Gastrocnemius medialis (tissue), 4 donors: Measurements from ENCODE around the gene LTV1. TPM values are rescaled to one million over a fixed set of nuclear protein-coding genes. Genes with fewer than 3 reads are reported as not detected.

Experiments
- ATAC-seq, 2 donors: fragments of 150-250 bp; one replicate each; pipeline ENCODE4 v1.9.1; 2016
- DNase-seq, 2 donors: peaks; one replicate each; pipeline ENCODE4 v3.0.0-alpha.2; 2019
- H3K27ac ChIP-seq, 4 donors: fragments of 200-600 bp; sonication (generic); 1 replicate in 1 of 4; 2 replicates in 3 of 4; pipeline ENCODE4 v1.5.1; 2016 to 2018; ENCODE audit warnings: mild to moderate bottlenecking in 2 of 4, moderate library complexity in 1 of 4
- H3K27me3 ChIP-seq, 3 donors: fragments of 200-600 bp; sonication (generic) in 2 of 3; 1 replicate in 1 of 3; 2 replicates in 2 of 3; pipeline versions ENCODE4 v1.5.1 to v1.6.0; 2016 to 2019; ENCODE audit warnings: mild to moderate bottlenecking in 1 of 3, moderate library complexity in 1 of 3
- H3K36me3 ChIP-seq, 2 donors: fragments of 200-600 bp; sonication (generic) in 1 of 2; one replicate each; pipeline ENCODE4 v1.5.1; 2017 to 2018
- H3K4me1 ChIP-seq, 2 donors: fragments of 200-600 bp; sonication (generic) in 1 of 2; one replicate each; pipeline ENCODE4 v1.5.1; 2016 to 2017; ENCODE audit warnings: mild to moderate bottlenecking in 2 of 2
- H3K4me3 ChIP-seq, 4 donors: fragments of 200-600 bp; sonication (generic) in 3 of 4; 1 replicate in 1 of 4; 2 replicates in 3 of 4; pipeline ENCODE4 v1.5.1; 2016 to 2019; ENCODE audit warnings: mild to moderate bottlenecking in 2 of 4
- H3K9me3 ChIP-seq, 3 donors: fragments of 200-600 bp; sonication (generic) in 2 of 3; 1 replicate in 1 of 3; 2 replicates in 2 of 3; pipeline ENCODE4 v1.5.1; 2016 to 2019
- CTCF ChIP-seq, 5 experiments: fragments of 450-650 bp in 3 of 5; fragments of 200-600 bp in 2 of 5; sonication (generic) in 2 of 5; IDR thresholded peaks in 4 of 5; conservative IDR thresholded peaks in 1 of 5; 1 replicate in 4 of 5; 2 replicates in 1 of 5; pipeline ENCODE4 v1.5.1; 2016 to 2019; ENCODE audit warnings: antibody characterized with exemption in 5 of 5, mild to moderate bottlenecking in 3 of 5, moderate library complexity in 3 of 5
- POLR2A ChIP-seq, 2 donors: fragments of 450-650 bp; IDR thresholded peaks; one replicate each; pipeline ENCODE4 v1.6.1; 2017; ENCODE audit warnings: antibody characterized with exemption in 2 of 2, mild to moderate bottlenecking in 2 of 2, moderate library complexity in 2 of 2
- in situ Hi-C, 4 donors: fragments of 200-750 bp; cut with MboI; loops; one replicate each; pipeline versions ENCODE4 v1.15.0 to v1.8.0; 2017; ENCODE audit warnings: low sequenced_read_pairs in 4 of 4
- intact Hi-C: fragments of 100-400 bp; cut with DNase I; formaldehyde crosslinking; loops from one replicate; pipeline ENCODE4 v1.15.1; 2023; ENCODE audit warnings: low total_unique reads
- total RNA-seq, 4 donors: library from RNA; depleted of rRNA; stranded (reverse); fragments of >200 nt; gene quantifications; one replicate each; pipeline versions ENCODE4 v1.1.0 to v1.2.3, GENCODE V29; 2016

Gene LTV1
- total RNA-seq, 4 donors from 2014 or later: 13.0 to 25.6 (median 18.5) TPM

DNA sequence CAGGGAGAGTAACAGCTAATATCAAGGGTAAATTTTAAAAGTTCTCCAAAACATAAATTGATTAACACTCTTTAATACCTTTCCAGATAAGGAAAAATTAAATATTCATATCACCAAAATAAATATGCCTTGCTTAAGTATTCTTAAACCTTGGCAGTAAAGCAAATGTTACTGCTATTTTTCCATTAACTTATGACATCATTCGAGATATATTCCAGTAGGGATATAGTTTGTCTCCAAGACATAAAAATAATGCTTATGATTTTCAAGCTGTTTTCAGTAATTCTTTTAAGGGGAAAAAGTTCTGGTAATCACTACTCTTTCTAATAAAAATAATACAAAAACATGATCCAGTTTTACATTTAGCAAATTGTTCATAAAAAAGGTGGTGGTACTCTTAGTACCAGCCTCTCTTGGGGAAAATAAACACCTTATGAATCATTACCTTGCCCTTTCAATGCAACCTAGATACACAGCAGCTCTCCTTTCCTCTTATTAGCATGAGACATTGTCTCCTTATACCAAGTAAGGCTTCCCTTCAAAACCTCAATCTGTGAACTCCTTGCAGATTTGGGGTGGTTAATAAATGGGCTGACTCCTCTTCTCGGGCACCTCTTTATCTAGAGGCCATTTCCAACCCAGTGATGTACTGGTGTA, 31.5 kb upstream of the LTV1 start:
- Histone ChIP-seq H3K27ac (no peak overlapping the region), H3K4me3 (no peak overlapping the region), H3K4me1 (no peaks in the 10 kb centered on the region), H3K36me3 (no peaks in the 10 kb centered on the region), H3K9me3 (no peaks in the 10 kb centered on the region), H3K27me3 (no peaks in the 10 kb centered on the region)
- in situ Hi-C loops: no loop called here
- no peak for ATAC-seq
- no peak for TF ChIP-seq POLR2A (IDR thresholded peaks at IDR 0.05)
- no peak for TF ChIP-seq CTCF (IDR thresholded peaks at IDR 0.05 in 4 of 5, conservative IDR thresholded peaks at IDR 0.05 in 1 of 5)
- no peak for DNase-seq
- intact Hi-C loops: no loop called here

DNA sequence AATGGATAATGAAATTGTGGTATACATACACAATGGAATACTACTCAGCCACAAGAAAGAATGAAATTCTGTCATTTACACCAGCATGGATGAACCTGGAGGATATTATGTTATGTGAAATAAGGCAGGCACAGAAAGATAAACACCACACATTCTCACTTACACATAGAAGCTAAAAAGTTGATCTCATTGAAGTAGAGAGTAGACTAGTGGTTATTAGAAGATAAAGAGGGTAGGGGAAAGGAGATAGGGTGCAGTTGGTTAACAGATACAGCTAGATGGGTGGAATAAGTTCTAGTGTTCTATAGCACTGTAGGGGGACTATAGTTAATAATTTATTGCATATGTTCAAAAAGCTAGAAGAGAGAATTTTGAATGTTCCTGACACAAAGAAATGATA, 25.5 kb upstream of the LTV1 start:
- no peak overlapping the region for H3K27ac ChIP-seq
- TF ChIP-seq POLR2A (IDR thresholded peaks at IDR 0.05) (no peak), CTCF (IDR thresholded peaks at IDR 0.05 in 4 of 5, conservative IDR thresholded peaks at IDR 0.05 in 1 of 5) (no peak)
- no peak overlapping the region for H3K4me3 ChIP-seq
- DNase-seq (no peak), ATAC-seq (no peak)
- H3K9me3 ChIP-seq: no peaks in the 10 kb centered on the region
- no peaks in the 10 kb centered on the region for H3K36me3 ChIP-seq
- no peaks in the 10 kb centered on the region for H3K4me1 ChIP-seq
- in situ Hi-C loops: no loop called here
- intact Hi-C loops: no loop called here
- no peaks in the 10 kb centered on the region for H3K27me3 ChIP-seq

DNA sequence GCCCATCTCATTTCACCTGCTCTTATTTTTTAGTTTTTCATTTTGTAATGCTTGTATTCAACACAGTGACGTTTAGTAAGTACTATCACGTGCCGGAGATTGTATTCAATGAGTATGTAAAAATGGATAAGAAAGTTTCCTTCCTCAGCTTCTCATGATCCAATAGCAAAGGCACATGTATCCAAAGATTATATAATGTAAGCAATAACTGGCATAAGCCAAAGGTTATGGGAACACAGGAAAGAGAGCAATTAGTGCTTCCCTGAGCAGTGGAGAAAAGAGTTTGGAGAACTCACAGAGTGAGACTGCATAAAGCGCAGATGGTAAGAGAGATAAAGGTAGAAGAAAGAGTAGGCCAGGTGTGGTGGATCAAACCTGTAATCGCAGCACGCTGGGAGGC, 21.8 kb upstream of the LTV1 start:
- no peak for DNase-seq
- H3K9me3 ChIP-seq: no peaks in the 10 kb centered on the region
- intact Hi-C loops (no loop called here), in situ Hi-C loops (no loop called here)
- H3K27me3 ChIP-seq: no peaks in the 10 kb centered on the region
- TF ChIP-seq POLR2A (IDR thresholded peaks at IDR 0.05): no peak
- TF ChIP-seq CTCF (IDR thresholded peaks at IDR 0.05 in 4 of 5, conservative IDR thresholded peaks at IDR 0.05 in 1 of 5): no peak
- no peaks in the 10 kb centered on the region for H3K36me3 ChIP-seq
- H3K27ac ChIP-seq: no peak overlapping the region
- H3K4me3 ChIP-seq: no peak overlapping the region
- no peak for ATAC-seq
- H3K4me1 ChIP-seq: no peaks in the 10 kb centered on the region

DNA sequence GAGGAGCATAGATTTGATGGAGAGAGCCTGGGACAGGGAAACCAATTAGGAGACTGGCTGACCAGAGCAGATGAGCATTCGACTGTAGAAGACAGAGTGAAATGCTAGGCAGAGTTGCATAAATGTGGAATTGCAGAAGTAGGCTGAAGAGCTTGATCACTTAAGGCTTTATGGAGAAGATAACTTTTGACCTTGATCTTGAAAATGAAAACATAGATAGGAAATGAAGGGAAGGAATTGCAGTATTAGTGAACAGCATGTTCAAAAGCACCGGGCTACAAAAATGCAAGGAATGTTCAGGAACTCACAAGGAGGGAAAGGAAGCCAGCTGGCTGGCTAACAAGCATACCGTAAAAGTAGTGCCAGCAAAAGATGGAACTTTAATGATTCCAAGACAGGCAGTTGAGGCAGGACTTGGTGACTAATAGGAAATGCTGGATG, 20.5 kb upstream of the LTV1 start:
- H3K9me3 ChIP-seq: no peaks in the 10 kb centered on the region
- in situ Hi-C loops: no loop called here
- H3K4me1 ChIP-seq: no peaks in the 10 kb centered on the region
- TF ChIP-seq POLR2A (IDR thresholded peaks at IDR 0.05) (no peak), CTCF (IDR thresholded peaks at IDR 0.05 in 4 of 5, conservative IDR thresholded peaks at IDR 0.05 in 1 of 5) (no peak)
- no peak for ATAC-seq
- H3K36me3 ChIP-seq: no peaks in the 10 kb centered on the region
- intact Hi-C loops: no loop called here
- DNase-seq: no peak
- no peak overlapping the region for H3K27ac ChIP-seq
- no peak overlapping the region for H3K4me3 ChIP-seq
- H3K27me3 ChIP-seq: no peaks in the 10 kb centered on the region

DNA sequence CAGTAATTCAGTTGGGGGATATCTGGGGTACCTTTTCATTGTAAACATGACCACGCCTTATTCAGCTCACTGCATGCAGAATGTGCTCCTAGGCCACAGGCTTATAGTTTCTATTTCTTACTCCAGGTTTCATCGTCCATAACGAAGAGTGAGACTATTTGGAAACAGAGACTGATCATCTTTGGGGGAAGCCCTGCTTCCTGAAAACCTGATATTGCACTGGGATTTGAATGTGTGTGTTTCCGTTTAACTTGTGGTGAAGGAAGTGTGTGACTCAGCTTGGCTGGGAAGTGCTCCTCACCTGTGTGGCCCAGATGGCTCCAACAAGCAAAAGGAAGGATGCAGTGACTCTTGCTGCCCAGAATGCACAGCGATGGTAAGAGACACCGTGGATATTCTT, 19.6 kb upstream of the LTV1 start:
- Histone ChIP-seq H3K9me3 (no peaks in the 10 kb centered on the region), H3K27ac (no peak overlapping the region), H3K4me1 (no peaks in the 10 kb centered on the region), H3K36me3 (no peaks in the 10 kb centered on the region), H3K27me3 (no peaks in the 10 kb centered on the region), H3K4me3 (no peak overlapping the region)
- ATAC-seq (no peak), DNase-seq (no peak)
- intact Hi-C loops (no loop called here), in situ Hi-C loops (no loop called here)
- TF ChIP-seq POLR2A (IDR thresholded peaks at IDR 0.05): no peak
- TF ChIP-seq CTCF (IDR thresholded peaks at IDR 0.05 in 4 of 5, conservative IDR thresholded peaks at IDR 0.05 in 1 of 5): no peak
